Colonic mucosa (tissue), 4 donors: Measurements from ENCODE around the gene GPR15. TPM values are rescaled to one million over a fixed set of nuclear protein-coding genes. Genes with fewer than 3 reads are reported as not detected.

ENCODE experiments used
- DNase-seq: peaks from one replicate; pipeline ENCODE4 v3.0.0-alpha.2; 2020
- H3K27ac ChIP-seq: fragments of 200-600 bp; one replicate; pipeline ENCODE4 v1.8.0; 2021
- H3K27me3 ChIP-seq: fragments of 200-600 bp; one replicate; pipeline ENCODE4 v1.8.0; 2021
- H3K36me3 ChIP-seq: fragments of 200-600 bp; one replicate; pipeline ENCODE4 v1.8.0; 2021
- H3K4me1 ChIP-seq: fragments of 200-600 bp; one replicate; pipeline ENCODE4 v1.8.0; 2021; ENCODE audit warnings: mild to moderate bottlenecking
- H3K4me3 ChIP-seq: fragments of 200-600 bp; one replicate; pipeline ENCODE4 v1.8.0; 2021
- H3K9ac ChIP-seq, 2 donors: one replicate each; pipeline ENCODE4 v1.7.0; 2013; ENCODE audit warnings: control low read depth in 2 of 2, low read depth in 2 of 2, low read length in 2 of 2
- H3K9me3 ChIP-seq: fragments of 200-600 bp; one replicate; pipeline ENCODE4 v1.8.0; 2021
- intact Hi-C: fragments of 100-400 bp; cut with DNase I; formaldehyde crosslinking; loops from one replicate; pipeline ENCODE4 v1.14.1; 2022
- total RNA-seq, 2 donors: library from RNA; stranded (reverse); fragmentation: NEBNext Ultra II Directional in 1 of 2; extraction: Animal tissue kit (Norgen Biotek cat#: 25700) in 1 of 2; gene quantifications; one replicate each; pipeline ENCODE4 v1.2.1, GENCODE V29; 2021
- TF ChIP-seq, protein P1 (sequence below): fragments of 200-600 bp; IDR thresholded peaks from one replicate; pipeline ENCODE4 v1.8.0; 2022; ENCODE audit warnings: antibody characterized with exemption, mild to moderate bottlenecking
- donor health status: healthy.
- donor health status: DM: no; HTN: no; CAD: no.
- donor health status: DM: no; HTN: no; CAD: no.

Gene GPR15
- total RNA-seq, 2 donors from 2014 or later, result 2.9 to 5.1 TPM

GRCh38 chr3:98563661-98564281 lies 32.0 kb downstream of the GPR15 start:
- H3K27me3 ChIP-seq, result no peaks in the 10 kb centered on the region
- no peak overlapping the region for H3K4me3 ChIP-seq
- H3K9me3 ChIP-seq, result no peaks in the 10 kb centered on the region
- no peak for DNase-seq
- no peak overlapping the region for H3K9ac ChIP-seq
- no peaks in the 10 kb centered on the region for H3K4me1 ChIP-seq
- TF ChIP-seq, protein P1, sequence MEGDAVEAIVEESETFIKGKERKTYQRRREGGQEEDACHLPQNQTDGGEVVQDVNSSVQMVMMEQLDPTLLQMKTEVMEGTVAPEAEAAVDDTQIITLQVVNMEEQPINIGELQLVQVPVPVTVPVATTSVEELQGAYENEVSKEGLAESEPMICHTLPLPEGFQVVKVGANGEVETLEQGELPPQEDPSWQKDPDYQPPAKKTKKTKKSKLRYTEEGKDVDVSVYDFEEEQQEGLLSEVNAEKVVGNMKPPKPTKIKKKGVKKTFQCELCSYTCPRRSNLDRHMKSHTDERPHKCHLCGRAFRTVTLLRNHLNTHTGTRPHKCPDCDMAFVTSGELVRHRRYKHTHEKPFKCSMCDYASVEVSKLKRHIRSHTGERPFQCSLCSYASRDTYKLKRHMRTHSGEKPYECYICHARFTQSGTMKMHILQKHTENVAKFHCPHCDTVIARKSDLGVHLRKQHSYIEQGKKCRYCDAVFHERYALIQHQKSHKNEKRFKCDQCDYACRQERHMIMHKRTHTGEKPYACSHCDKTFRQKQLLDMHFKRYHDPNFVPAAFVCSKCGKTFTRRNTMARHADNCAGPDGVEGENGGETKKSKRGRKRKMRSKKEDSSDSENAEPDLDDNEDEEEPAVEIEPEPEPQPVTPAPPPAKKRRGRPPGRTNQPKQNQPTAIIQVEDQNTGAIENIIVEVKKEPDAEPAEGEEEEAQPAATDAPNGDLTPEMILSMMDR, result no peak
- intact Hi-C loops, result no loop called here
- no peak overlapping the region for H3K27ac ChIP-seq
- no peaks in the 10 kb centered on the region for H3K36me3 ChIP-seq

GRCh38 chr3:98564282-98565005 lies 32.7 kb downstream of the GPR15 start:
- H3K4me3 ChIP-seq, result no peak overlapping the region
- H3K36me3 ChIP-seq, result no peaks in the 10 kb centered on the region
- H3K27me3 ChIP-seq, result no peaks in the 10 kb centered on the region
- H3K9ac ChIP-seq, result no peak overlapping the region
- no peak overlapping the region for H3K27ac ChIP-seq
- no peaks in the 10 kb centered on the region for H3K4me1 ChIP-seq
- TF ChIP-seq, protein P1, result no peak
- H3K9me3 ChIP-seq, result no peaks in the 10 kb centered on the region
- DNase-seq, result no peak
- intact Hi-C loops, result no loop called here

GRCh38 chr3:98565237-98565643 lies 33.5 kb downstream of the GPR15 start:
- Histone ChIP-seq H3K9ac (no peak overlapping the region), H3K27ac (no peak overlapping the region), H3K4me3 (no peak overlapping the region), H3K27me3 (no peaks in the 10 kb centered on the region), H3K36me3 (no peaks in the 10 kb centered on the region), H3K9me3 (no peaks in the 10 kb centered on the region), H3K4me1 (no peaks in the 10 kb centered on the region)
- no peak for DNase-seq
- intact Hi-C loops, result no loop called here
- TF ChIP-seq, protein P1, result no peak

- intact Hi-C loops, result no loop called here
- Histone ChIP-seq H3K9ac (no peak overlapping the region), H3K4me1 (no peaks in the 10 kb centered on the region), H3K9me3 (no peaks in the 10 kb centered on the region), H3K36me3 (no peaks in the 10 kb centered on the region), H3K4me3 (no peak overlapping the region), H3K27ac (no peak overlapping the region), H3K27me3 (no peaks in the 10 kb centered on the region)
- TF ChIP-seq, protein P1, result no peak
- DNase-seq, result no peak
These were observed 34.1 kb downstream of the GPR15 start for GRCh38 chr3:98565843-98566242.

DNA sequence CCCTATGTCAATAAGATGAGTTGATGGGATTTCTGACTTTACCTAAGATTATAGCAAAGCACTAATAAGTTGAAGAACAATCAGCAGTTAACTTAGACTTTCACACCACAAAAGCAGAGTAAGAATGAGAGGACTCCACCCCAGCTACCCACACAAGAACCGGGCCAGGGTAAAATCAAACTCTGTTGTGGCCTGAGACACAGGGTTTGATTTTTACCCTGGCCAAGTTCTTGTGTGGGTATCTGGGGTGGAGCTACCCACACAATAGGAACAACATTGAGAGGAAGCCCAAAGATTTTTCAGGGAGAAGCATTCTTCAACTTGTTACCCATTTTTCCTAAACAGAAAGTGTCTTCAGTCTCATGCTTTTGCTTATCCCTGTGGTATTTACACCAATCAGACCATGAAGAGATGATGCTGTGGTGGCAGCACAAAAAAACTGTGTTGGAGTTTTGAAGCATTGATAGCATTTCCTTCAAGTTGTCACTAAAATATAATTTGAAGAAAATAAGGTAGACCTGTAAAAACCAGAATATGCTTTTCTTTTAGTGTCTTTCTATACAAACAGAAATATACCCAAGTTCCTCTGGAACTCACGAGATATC lies 36.0 kb downstream of the GPR15 start:
- Histone ChIP-seq H3K9me3 (no peaks in the 10 kb centered on the region), H3K4me1 (no peaks in the 10 kb centered on the region), H3K36me3 (no peaks in the 10 kb centered on the region), H3K27ac (no peak overlapping the region), H3K9ac (no peak overlapping the region), H3K4me3 (no peak overlapping the region), H3K27me3 (no peaks in the 10 kb centered on the region)
- TF ChIP-seq, protein P1, result no peak
- no peak for DNase-seq
- intact Hi-C loops, result no loop called here
